GM03348 (cell line): ENCODE results near the gene NAV2.

Experiments
- DNase-seq: peaks from one replicate; pipeline ENCODE4 v3.0.0; 2012; ENCODE audit warnings: low spot score

Gene NAV2, protein sequence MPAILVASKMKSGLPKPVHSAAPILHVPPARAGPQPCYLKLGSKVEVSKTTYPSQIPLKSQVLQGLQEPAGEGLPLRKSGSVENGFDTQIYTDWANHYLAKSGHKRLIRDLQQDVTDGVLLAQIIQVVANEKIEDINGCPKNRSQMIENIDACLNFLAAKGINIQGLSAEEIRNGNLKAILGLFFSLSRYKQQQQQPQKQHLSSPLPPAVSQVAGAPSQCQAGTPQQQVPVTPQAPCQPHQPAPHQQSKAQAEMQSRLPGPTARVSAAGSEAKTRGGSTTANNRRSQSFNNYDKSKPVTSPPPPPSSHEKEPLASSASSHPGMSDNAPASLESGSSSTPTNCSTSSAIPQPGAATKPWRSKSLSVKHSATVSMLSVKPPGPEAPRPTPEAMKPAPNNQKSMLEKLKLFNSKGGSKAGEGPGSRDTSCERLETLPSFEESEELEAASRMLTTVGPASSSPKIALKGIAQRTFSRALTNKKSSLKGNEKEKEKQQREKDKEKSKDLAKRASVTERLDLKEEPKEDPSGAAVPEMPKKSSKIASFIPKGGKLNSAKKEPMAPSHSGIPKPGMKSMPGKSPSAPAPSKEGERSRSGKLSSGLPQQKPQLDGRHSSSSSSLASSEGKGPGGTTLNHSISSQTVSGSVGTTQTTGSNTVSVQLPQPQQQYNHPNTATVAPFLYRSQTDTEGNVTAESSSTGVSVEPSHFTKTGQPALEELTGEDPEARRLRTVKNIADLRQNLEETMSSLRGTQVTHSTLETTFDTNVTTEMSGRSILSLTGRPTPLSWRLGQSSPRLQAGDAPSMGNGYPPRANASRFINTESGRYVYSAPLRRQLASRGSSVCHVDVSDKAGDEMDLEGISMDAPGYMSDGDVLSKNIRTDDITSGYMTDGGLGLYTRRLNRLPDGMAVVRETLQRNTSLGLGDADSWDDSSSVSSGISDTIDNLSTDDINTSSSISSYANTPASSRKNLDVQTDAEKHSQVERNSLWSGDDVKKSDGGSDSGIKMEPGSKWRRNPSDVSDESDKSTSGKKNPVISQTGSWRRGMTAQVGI (N-terminal part only)

DNA sequence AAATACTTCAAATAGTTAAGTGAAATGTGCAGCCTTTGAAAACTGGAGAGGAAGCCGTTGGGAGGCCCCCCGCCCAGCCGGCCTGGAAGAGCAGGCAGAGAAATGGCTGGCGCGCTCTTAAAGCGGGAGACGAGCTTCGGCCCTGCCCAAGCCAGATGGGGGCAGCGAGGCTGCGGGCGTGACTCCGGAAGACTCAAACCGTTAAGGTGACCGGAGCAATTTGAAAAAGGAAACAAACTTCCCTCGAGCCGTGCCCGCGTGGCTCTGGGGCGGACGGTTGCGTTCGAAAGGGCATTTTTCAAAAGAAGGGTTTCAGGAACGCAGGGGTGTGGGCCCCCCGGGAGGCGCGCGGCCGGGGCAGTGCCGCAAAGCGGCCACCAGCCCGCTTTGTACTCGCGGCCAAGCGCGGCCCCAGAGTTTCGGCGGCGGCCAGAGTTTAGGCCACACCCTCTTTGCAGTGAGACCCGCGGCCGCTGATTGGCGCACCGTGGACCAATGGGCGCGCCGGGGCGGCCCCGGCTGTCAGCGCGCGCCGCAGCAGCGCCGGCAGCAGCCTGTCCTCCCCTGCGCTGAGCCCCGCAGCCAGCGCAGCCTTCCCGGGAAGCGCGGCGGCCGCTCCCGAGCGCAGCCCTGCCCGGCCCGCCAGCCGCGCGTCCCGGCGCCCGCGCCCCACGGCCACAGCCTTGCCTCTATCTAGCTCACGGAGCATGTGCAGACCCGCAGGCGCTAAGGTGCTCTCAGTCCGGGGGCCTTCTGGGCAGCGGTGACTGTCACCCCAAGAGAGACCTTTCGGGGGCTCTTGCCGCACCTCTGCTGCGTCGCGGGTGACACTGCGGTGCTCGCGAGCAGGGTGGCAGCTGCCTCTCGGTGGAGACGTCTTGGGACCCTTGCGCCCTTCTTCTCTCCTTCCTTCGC lies at the start of gene NAV2:
NAV2 (plus strand) TSS at position 557 of the 915 bp plus-strand sequence. CDS start 859 bp downstream, outside the sequence.
- peak; percentile 98 for DNase-seq

DNA sequence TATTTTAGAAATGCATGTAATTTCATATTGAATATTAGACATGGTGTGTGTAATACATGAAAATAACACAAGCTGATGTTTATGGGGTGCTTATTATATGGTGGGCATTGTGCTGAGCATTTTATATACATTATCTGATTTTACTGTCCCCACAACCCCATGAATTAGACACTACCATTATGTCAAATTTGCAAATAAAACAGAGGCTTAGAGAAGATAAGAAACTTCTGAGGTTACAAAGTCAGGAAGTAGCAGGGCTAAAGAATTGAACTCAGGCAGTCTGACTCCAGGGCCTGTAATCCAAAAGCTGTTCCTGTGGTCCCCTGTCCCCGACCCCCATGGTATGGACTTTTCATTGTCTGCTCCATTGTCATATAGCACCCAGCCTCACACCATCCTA lies 49.4 kb upstream of the NAV2 start:
- DNase-seq, result no peak

DNA sequence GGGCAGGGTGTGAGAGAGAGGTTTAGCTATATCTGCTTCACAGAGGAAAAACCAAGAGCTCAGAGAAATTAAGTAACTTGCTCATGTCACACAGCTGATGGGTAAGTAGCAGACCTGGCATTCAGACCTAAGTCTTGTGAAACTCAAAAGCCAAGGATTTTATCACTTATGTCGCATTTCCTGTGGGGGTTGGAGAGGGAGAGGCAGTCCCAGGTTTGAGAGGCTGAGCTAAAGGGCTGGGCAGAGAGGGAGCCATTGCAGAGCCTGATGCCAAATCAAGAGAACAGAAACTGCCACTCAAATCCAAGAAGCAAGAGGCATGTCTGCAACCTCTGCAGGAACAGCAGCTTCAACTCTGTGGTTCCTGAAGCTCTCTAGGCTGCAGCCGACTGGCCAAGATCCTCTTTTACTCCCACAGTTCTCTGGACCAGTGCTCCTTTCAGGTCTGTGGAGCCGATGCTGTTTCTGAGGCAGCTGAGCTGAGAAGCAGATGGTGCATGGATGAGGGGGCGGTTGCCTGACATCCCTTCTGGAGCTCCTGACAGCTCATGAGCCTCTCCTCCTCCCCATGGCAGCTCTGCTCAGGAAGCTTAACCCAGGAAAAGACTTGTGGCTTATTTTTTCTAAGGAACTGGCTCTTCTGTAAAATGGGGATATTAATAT lies 47.6 kb upstream of the NAV2 start:
- DNase-seq, result peak; percentile 60

DNA sequence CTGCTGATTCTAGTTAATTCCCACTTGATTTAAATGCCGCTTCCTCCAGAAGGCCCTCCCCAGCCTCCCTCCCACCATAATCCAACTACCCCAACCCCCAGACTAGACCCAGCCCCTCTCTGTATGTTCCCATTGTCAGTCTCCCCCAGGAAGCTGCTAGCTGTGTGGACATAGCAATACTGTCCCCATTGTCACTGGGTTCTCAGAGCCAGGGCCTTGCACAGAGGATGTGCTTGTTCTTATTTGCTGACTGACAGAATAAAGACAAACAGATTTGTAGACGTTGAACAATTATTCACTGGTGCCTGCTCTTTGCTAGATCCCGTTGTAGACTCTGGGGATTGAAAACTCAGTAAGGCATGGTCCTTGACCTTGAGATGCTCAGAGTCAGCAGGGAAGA lies 45.7 kb upstream of the NAV2 start:
- DNase-seq, result no peak

DNA sequence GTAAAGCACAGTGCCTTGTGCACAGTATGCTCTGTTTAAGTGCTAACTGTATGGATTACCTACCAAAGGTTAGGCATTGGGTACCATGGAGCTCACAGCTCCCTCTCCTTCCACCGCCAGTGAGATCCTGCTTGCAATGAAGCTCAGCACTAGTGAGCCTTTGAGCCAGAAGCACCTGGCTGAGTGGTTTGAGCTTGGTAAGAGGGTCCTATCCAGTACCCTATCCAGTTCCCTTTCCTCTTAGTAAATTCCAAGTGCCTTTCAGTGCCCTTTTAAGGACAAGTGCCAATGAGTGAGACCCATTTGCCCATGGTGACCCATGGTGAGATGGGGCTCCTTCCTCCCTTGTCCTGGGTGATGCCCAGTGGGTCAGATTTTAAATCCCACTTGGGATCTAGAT lies 43.1 kb upstream of the NAV2 start:
- DNase-seq, result no peak

DNA sequence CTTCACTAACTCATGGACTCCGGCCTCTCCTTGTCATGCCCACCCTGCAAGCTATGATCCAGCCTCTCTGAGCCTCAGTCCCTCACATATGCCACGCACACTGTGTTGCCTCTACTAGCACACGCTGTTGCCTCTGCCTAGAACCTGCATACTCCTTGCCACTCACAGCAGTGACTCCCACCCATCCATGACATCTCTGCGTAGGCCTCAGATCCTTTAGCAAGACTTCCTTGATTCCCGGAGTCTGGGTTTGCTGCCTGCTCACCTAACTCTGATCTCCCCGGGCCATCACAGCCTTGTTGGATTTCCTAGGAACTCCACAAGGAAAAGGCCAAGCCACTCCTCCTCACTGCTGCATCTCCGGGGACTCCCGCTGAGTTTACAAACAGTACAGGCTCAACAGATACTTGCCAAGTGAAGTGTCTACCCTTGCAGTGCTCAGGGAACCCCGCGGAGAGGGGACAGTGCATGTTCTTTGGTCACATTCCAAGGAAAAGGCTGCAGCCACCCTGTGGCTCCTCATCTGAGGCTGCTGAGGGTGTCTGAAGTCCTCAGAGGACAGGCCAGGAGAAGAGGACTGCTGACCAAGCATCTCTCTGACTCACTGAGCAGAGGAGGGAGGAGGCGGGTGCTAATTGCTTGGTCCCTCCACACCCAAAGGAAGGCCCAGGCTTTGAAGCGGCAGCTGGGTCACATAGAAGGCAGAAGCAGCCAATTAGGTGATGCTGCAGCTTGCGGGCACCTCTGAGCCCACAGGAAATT lies 42.4 kb upstream of the NAV2 start:
- peak; percentile 81 for DNase-seq

DNA sequence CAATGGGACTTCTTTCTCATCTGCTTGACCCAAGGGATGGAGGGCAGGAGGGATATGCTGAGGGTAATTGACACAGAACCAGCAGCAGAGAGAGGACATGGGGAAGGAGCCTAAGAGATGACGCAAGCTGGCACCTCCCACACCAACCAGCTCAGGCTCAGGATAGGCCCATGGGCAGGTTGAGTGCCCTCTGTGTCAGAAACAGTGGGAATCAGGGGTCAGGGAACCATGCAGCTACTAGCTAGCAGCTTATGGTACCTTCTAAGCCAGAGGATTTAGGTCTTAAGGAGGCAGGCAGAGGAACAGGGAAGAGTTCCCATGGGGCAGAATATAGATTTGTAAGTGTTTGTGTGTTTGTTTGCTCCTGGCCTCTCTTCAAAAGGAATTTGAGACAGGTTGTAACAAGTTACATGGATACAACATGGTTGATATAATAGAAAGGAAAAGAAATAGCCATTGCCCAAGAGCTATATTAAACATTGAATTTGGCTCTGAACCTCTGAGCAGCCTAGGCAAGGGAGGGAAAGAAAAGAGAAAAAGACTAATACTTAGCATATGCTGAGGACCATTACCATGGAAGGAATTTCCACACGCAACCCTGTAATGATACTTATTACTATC lies 39.9 kb upstream of the NAV2 start:
- no peak for DNase-seq

DNA sequence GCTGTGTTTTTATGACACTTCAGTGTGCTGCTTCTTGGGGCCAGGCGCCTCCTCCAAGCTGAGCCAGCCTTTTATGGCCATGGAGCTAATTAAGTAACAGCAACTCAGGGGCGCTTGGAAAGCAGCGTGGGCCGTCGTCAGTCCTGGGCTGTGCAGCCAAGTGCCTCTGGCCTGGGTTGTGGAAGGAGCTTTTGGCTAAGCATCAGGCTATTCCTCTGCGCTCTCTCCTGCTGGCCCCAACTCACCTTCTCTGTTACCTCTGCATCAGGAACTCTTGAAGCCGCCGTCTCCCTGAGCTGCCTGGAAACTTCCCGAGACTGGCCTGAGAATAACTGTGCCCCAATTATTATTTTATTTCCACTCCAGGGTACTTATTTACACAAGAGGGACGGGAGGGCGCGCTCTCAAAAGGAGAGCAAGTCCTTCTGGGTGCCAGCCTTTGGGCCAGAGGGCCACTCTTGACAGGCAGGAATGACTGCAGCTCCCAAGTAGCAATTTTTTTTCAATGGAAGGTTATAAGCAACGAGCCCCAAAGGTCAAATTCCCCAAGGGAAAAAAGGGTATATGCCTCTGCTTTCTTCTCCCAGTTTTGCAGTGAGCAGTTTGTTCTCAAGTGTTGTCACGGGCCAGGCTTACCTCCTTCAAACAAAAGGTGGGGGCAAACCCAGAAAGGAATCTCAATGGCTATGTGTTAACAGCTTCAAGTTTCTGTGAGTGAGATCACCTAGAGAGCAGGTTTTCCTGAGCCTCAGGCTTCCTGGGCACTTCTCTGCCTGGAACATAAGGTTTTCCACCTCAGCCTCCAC lies 38.5 kb upstream of the NAV2 start:
- DNase-seq, result peak; percentile 39

DNA sequence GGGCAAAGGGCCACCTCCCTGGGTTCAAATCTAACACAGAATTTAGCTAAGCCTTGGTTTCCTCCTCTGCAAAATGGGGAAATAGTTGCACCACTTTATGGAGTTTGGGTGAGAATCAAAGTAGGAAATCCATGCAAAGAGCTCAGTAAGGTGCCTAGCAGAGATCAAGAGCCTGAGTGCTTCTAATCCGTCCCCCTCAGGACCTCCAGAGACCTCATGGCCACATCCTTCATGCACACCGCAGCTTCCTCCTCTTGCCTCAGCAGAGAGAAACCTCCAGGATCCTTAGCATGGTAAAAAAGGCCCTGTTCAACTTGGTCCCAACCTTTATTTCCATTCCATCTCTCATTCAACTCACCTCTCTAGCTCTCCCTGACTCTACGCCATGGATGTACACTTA lies 37.8 kb upstream of the NAV2 start:
- DNase-seq, result no peak

DNA sequence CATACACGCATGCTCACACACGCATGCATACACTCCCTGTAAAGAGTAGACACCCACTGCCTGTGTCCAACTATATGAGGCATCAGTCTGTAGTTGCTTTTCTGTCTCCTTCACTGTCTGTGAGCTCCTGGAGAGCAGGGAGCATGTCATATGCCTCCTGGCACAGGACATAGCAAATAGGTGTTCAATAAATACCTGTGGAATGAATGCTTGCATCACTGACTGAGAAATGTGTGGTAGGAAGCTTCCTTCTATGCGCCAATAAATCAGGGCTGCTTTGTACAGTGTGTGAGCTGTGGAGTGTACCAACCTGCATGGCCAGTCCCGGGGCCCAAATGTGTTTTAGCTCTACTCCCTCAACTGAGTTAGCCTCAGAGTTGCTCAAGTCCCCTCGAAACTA lies 37.2 kb upstream of the NAV2 start:
- DNase-seq, result no peak

DNA sequence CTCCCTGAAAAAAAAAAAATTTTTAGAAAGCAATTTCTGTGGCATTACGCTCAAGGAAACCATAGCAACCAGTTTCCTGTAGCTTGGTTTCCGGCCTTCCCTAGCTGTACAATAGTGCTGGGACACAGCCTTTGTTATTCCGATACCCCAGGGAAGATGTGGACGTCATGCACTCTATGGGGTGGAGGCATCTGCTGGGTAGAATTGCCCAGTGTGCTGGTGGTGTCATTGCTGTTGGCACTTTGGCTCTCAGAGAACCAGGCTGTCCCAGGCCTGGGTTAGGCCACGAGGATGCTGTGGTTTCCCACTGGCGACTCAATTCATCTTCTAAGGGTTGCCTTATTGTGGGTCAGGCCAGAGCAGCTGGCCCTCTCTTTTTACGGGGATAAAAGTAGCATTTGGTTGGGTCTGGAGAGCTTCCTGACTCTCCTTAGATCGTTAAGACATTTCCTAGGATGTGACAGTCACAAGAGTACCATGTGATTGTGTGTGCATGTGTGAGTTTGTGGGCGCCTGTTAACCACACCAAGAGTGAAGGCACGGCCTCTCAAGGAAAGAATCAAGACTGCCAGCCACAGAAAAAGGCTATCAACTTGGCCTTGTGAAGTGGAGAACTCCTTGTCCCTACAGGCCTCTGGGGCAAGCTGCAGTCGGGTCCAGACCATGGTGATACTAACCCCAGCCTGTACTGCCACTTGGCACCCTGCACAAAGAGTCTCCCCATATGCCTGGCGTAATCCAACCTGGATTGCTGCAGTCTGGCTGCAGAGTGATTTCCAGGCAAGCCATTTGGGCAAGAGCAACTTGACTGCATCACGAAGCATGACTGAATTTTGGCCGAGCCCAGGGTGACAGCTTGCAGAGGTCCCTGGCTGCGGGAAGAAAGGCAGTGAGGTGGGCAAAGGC lies 35.9 kb upstream of the NAV2 start:
- no peak for DNase-seq

DNA sequence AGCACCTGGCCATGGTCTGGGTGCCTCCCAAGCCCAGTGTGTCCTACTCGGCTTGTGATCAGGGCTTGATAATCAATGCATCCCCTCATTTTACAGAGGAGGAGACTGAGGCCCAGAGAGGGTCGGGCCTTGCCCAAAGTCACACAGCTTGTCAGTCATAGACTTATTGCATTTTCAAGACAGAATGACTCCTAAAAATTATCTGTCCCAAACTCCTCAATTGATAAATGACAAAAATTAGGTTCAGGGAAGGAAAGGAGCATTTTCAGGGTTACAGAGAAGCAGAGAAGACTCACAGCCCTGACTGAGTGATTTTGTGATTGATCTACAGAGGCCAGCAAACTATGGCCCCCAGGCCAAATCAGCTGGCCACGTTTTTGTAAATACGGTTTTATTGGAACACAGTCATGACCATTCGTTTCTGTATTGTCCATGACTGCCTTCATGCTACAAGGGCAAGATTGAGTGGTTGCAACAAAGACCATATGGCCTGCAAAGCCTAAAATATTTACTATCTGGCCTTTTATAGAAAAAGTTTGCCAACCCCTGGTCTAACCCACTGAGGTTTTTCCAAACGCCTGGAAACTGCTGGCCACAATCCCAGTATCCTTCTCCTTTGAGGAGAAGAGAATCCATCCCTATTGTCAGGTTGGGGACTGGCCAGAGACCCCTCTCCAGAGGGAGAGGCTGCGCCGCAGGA lies 35.1 kb upstream of the NAV2 start:
- no peak for DNase-seq

DNA sequence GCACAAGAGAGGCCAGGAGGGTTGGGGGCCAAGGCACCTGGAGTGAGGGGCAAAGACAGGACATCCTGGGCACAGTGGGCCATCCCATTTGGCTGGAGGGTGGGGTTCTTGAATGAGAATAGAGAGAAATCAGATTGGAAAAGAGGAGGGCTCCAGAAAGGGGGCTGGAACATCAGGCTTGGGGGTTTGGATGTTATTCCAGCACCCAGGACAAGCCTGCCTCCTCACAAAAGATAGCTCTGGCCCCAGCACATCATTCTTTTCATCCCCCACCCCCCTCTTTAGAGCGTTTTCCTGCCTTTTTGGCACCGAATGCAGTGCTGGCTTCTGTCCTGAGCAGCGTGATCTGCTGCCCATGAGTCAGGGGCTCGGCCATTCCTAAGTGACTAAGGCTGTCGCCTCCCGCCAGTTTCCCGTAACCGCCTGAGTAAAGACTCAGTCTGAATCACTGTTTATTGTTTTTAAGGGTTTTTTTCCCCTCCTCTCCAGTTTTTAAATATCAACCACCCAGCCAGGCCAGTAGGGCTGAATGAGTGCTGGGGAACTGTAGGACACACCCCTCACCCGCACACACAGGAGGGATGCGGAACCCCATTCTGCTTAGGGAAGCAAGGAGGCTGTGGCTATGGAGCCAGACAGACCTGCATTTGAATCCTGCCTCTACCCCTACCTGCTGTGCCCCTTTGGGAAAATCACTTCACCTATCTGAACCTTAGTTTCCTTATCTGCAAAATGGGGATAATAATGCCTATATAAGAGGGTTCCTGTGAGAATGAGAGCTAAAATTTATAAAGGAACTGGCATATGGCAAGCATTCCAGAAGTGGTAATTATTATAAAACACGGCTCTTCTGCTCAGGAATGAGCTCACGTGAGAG lies 32.4 kb upstream of the NAV2 start:
- DNase-seq, result peak; percentile 92

DNA sequence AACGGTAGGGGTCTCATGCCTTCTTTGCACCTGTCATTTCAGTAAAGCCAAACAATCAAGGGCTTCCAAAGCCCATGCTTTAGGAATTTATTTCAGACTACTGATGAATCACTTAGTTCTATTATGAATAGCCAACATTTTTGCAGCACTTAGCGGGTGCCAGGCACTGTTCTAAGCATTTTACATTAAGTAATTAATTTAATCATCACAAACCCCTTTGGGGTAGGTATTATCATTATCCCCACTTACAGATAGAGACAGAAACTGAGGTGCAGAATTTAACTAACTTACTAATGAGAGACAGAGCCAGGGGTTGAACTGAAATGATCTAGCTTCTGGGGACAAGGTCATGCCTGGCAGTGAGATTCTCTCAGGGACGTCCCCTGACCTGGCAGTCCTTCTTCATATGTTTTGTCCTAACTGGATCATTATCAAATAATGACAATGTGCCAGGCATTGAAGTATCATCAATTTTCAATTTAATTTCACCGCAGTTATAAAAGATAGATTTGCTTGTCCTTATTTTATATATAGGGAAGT lies 31.7 kb upstream of the NAV2 start:
- DNase-seq, result no peak

DNA sequence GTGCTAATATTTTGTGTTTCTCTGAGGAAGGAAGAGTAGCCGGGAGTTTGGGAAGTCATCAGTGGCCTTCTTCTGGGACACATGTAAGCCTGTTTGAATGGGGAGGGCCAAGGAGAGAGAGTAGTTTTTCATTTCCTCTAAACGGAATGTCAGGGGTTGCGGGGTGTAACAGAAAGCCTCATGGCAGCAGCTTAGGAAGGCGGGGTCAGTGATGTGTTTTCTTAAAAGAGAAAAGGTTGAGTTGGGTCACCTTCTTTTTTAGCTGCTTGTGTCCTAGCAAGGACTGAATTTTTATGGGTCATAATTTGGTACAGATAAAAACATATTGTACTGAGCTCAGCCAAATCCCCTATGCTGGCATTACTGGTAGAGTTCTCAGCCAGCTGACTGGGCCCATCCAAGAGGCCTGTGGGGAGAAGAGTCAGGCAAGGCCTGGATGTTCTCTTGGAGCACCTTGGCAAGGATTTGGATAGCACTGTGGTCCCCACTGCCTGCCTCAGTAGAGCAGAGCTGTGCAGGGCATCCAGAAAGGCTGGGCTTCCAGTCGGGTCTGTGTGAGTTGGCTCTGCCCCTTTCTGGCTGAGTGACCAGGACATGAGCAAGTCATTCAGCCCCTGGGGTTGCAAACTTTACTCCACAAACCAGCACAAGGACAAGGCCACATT lies 29.4 kb upstream of the NAV2 start:
- DNase-seq, result no peak
